NT2/D1 (cell line): ENCODE results near the gene HUNK.

Experiments used
- DNase-seq: peaks from one replicate; pipeline ENCODE4 v3.0.0-alpha.2; 2011; ENCODE audit warnings: low read depth, low spot score
- H3K27me3 ChIP-seq: 2 replicates; pipeline ENCODE4 v1.6.0; 2011; ENCODE audit warnings: mild to moderate bottlenecking; ENCODE audit not compliant: insufficient read length, insufficient read depth
- H3K36me3 ChIP-seq: 2 replicates; pipeline ENCODE4 v1.6.1; 2011; ENCODE audit warnings: mild to moderate bottlenecking, low read length, mixed read lengths; ENCODE audit not compliant: insufficient read depth, insufficient read length
- H3K4me1 ChIP-seq: 2 replicates; pipeline ENCODE4 v1.5.1; 2011; ENCODE audit not compliant: insufficient read depth, insufficient read length
- H3K4me3 ChIP-seq: 2 replicates; pipeline ENCODE4 v1.5.1; 2011; ENCODE audit warnings: low read depth; ENCODE audit not compliant: insufficient read length
- H3K9ac ChIP-seq: 2 replicates; pipeline ENCODE4 v1.6.0; 2011; ENCODE audit warnings: low read depth; ENCODE audit not compliant: insufficient read length
- H3K9me3 ChIP-seq: 2 replicates; pipeline ENCODE4 v1.5.1; 2011; ENCODE audit warnings: mild to moderate bottlenecking, low read length; ENCODE audit not compliant: insufficient read depth
- SUZ12 ChIP-seq: IDR thresholded peaks from 2 replicates; pipeline ENCODE4 v1.6.1; 2011; ENCODE audit not compliant: insufficient read length, insufficient read depth; ENCODE audit errors: extremely low read depth
- YY1 ChIP-seq: IDR thresholded peaks from 2 replicates; pipeline ENCODE4 v1.6.1; 2011; ENCODE audit not compliant: insufficient read length, insufficient read depth
- ZNF274 ChIP-seq: IDR thresholded peaks from 2 replicates; pipeline ENCODE4 v1.6.1; 2011; ENCODE audit warnings: mild to moderate bottlenecking, low read depth, low read length

Gene HUNK

GRCh38 chr21:31914472-31914871 is 41.7 kb downstream of the HUNK start:
- H3K9ac ChIP-seq = no peak overlapping the region
- TF ChIP-seq SUZ12 (no peak), YY1 (no peak), ZNF274 (no peak)
- peaks cover 30% of the 10 kb centered on the region for H3K4me1 ChIP-seq
- no peaks in the 10 kb centered on the region for H3K27me3 ChIP-seq
- H3K4me3 ChIP-seq = no peak overlapping the region
- H3K9me3 ChIP-seq = peaks cover 13% of the 10 kb centered on the region; the same call in 1 of the 2 replicates
- no peak for DNase-seq
- H3K36me3 ChIP-seq = no peaks in the 10 kb centered on the region

- no peak for DNase-seq
- peaks cover 30% of the 10 kb centered on the region for H3K4me1 ChIP-seq
- no peak overlapping the region for H3K4me3 ChIP-seq
- no peaks in the 10 kb centered on the region for H3K27me3 ChIP-seq
- peaks cover 18% of the 10 kb centered on the region; the same call in 1 of the 2 replicates for H3K9me3 ChIP-seq
- no peak overlapping the region for H3K9ac ChIP-seq
- H3K36me3 ChIP-seq = no peaks in the 10 kb centered on the region
- no peak for TF ChIP-seq YY1
Measured at GRCh38 chr21:31915566-31915965, 42.7 kb downstream of the HUNK start.

GRCh38 chr21:31917108-31917507 is 44.3 kb downstream of the HUNK start:
- TF ChIP-seq YY1 (no peak), SUZ12 (no peak), ZNF274 (no peak)
- no peak for DNase-seq
- no peaks in the 10 kb centered on the region for H3K27me3 ChIP-seq
- peaks cover 18% of the 10 kb centered on the region; the same call in 1 of the 2 replicates for H3K9me3 ChIP-seq
- no peaks in the 10 kb centered on the region for H3K36me3 ChIP-seq
- peaks cover 17% of the 10 kb centered on the region for H3K4me1 ChIP-seq
- H3K4me3 ChIP-seq = no peak overlapping the region
- H3K9ac ChIP-seq = no peak overlapping the region

- TF ChIP-seq SUZ12 (no peak), ZNF274 (no peak), YY1 (no peak)
- H3K4me3 ChIP-seq = no peak overlapping the region
- peaks cover 6% of the 10 kb centered on the region for H3K4me1 ChIP-seq
- peaks cover 18% of the 10 kb centered on the region; the same call in 1 of the 2 replicates for H3K9me3 ChIP-seq
- DNase-seq = no peak
- no peaks in the 10 kb centered on the region for H3K36me3 ChIP-seq
- no peaks in the 10 kb centered on the region for H3K27me3 ChIP-seq
- H3K9ac ChIP-seq = no peak overlapping the region
Measured at GRCh38 chr21:31918250-31918775, 45.5 kb downstream of the HUNK start.

DNA sequence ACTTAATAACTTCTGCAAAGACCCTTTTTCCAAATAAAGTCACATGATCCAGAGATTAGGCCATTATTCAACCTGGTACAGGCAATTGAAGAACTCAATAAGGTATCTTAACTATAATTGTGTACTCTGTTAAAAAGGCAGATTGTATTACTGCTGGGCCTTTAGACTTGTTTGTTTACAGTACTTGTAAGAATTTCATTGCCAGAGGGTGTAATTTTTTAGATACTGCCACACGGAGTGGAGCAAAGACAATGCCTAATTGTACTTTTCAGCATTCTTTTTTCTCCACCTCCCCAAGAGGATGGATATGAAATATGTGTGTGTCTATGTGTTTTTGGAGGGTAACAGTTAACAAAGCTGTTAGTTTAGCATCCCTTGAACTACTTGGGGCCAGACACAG is 47.5 kb downstream of the HUNK start:
- DNase-seq = no peak
- no peak for TF ChIP-seq YY1
- no peak for TF ChIP-seq ZNF274
- no peaks in the 10 kb centered on the region for H3K4me1 ChIP-seq

GRCh38 chr21:31921079-31921478 is 48.3 kb downstream of the HUNK start:
- no peak for TF ChIP-seq ZNF274
- no peak for TF ChIP-seq YY1
- no peak for TF ChIP-seq SUZ12

More for the DNA sequence above, 47.5 kb downstream of the HUNK start:
- H3K27me3 ChIP-seq = no peaks in the 10 kb centered on the region
- H3K9me3 ChIP-seq = peaks cover 18% of the 10 kb centered on the region; the same call in 1 of the 2 replicates
- H3K4me3 ChIP-seq = no peak overlapping the region
- H3K36me3 ChIP-seq = peaks cover 11% of the 10 kb centered on the region
- H3K9ac ChIP-seq = no peak overlapping the region

GRCh38 chr21:31922881-31923280 is 50.1 kb downstream of the HUNK start:
- Histone ChIP-seq H3K27me3 (no peaks in the 10 kb centered on the region), H3K36me3 (peaks cover 19% of the 10 kb centered on the region), H3K4me1 (no peaks in the 10 kb centered on the region), H3K9me3 (peaks cover 26% of the 10 kb centered on the region), H3K9ac (no peak overlapping the region), H3K4me3 (no peak overlapping the region)
- no peak for TF ChIP-seq SUZ12
- TF ChIP-seq ZNF274 = no peak
- TF ChIP-seq YY1 = no peak
- DNase-seq = no peak

More at GRCh38 chr21:31921079-31921478, 48.3 kb downstream of the HUNK start:
- H3K4me3 ChIP-seq = no peak overlapping the region
- H3K4me1 ChIP-seq = no peaks in the 10 kb centered on the region
- DNase-seq = no peak
- peaks cover 19% of the 10 kb centered on the region for H3K9me3 ChIP-seq
- no peaks in the 10 kb centered on the region for H3K27me3 ChIP-seq
- H3K36me3 ChIP-seq = peaks cover 16% of the 10 kb centered on the region
- H3K9ac ChIP-seq = no peak overlapping the region

- Histone ChIP-seq H3K4me1 (no peaks in the 10 kb centered on the region), H3K4me3 (no peak overlapping the region), H3K9ac (no peak overlapping the region), H3K9me3 (peaks cover 17% of the 10 kb centered on the region), H3K27me3 (no peaks in the 10 kb centered on the region), H3K36me3 (peaks cover 19% of the 10 kb centered on the region)
- no peak for DNase-seq
- TF ChIP-seq YY1 (no peak), ZNF274 (no peak), SUZ12 (no peak)
Measured at GRCh38 chr21:31923756-31924155, 50.9 kb downstream of the HUNK start.
